H1 (cell line): ENCODE results near the gene MAP4K5. TPM values are rescaled to one million over a fixed set of nuclear protein-coding genes. Genes with fewer than 3 reads are reported as not detected.

Experiments
- CTCF ChIA-PET: fragments of 300-600 bp; sonication (Branson Sonifier 250); formaldehyde crosslinking; loops from one replicate; lab custom pipeline; 2021; ENCODE audit not compliant: partially characterized antibody; lab: Charles Lee
- POLR2A ChIA-PET: fragments of 300-600 bp; sonication (Branson Sonifier 250); formaldehyde crosslinking; loops from one replicate; lab custom pipeline; 2021; ENCODE audit warnings: inconsistent platforms; ENCODE audit not compliant: partially characterized antibody; lab: Charles Lee
- DNase-seq, 2 experiments: peaks; one replicate each; pipeline versions ENCODE4 v3.0.0 to v3.0.0-alpha.2; 2010 to 2022; ENCODE audit warnings: low spot score in 2 of 2, low read depth in 1 of 2, mixed read lengths in 1 of 2
- FAIRE-seq: peaks from 2 replicates; lab custom pipeline; 2011; peaks lifted over from hg19 to GRCh38; lab: Jason Lieb, UNC
- H2AFZ ChIP-seq: 2 replicates; pipeline ENCODE4 v1.8.1; 2012; ENCODE audit warnings: low read length, inconsistent platforms
- H2AK5ac ChIP-seq: 2 replicates; pipeline ENCODE4 v1.6.1; 2013; ENCODE audit warnings: low read depth, low read length
- H2BK120ac ChIP-seq: replicated peaks from 2 replicates; pipeline ENCODE3; 2013; ENCODE audit warnings: low read depth, low read length, inconsistent platforms
- H2BK12ac ChIP-seq: 2 replicates; pipeline ENCODE4 v1.6.1; 2013; ENCODE audit warnings: low read depth, low read length
- H2BK15ac ChIP-seq: 2 replicates; pipeline ENCODE4 v1.6.1; 2013; ENCODE audit warnings: low read length
- H2BK20ac ChIP-seq: 2 replicates; pipeline ENCODE4 v1.6.1; 2013; ENCODE audit warnings: low read length
- H2BK5ac ChIP-seq: 2 replicates; pipeline ENCODE4 v1.6.1; 2013; ENCODE audit warnings: low read depth, low read length
- H3K14ac ChIP-seq: 2 replicates; pipeline ENCODE4 v1.6.1; 2013; ENCODE audit warnings: inconsistent platforms; ENCODE audit not compliant: insufficient read length
- H3K18ac ChIP-seq: 2 replicates; pipeline ENCODE4 v1.6.1; 2013; ENCODE audit warnings: low read length; ENCODE audit errors: extremely low read depth
- H3K23ac ChIP-seq: 2 replicates; pipeline ENCODE4 v1.6.1; 2013; ENCODE audit warnings: inconsistent platforms; ENCODE audit not compliant: insufficient read length
- H3K23me2 ChIP-seq: 2 replicates; pipeline ENCODE4 v1.6.1; 2013; ENCODE audit warnings: low read depth, low read length
- H3K27ac ChIP-seq: 2 replicates; pipeline ENCODE4 v1.6.1; 2011; ENCODE audit warnings: low read depth, low read length, inconsistent platforms
- H3K27me3 ChIP-seq, 4 experiments: replicated peaks in 1 of 4; 1 replicate in 1 of 4; 2 replicates in 3 of 4; pipeline versions ENCODE4 v1.6.1 to v1.8.1; 2011 to 2013; ENCODE audit warnings: low read length in 3 of 4, mild to moderate bottlenecking in 3 of 4, inconsistent platforms in 2 of 4, mixed read lengths in 2 of 4, moderate library complexity in 1 of 4; ENCODE audit not compliant: control insufficient read depth in 3 of 4, insufficient read depth in 3 of 4; ENCODE audit errors: extremely low read depth in 1 of 4
- H3K36me3 ChIP-seq, 4 experiments: 2 replicates each; pipeline versions ENCODE4 v1.6.1 to v1.8.1; 2011 to 2013; ENCODE audit warnings: mild to moderate bottlenecking in 4 of 4, low read length in 3 of 4, moderate library complexity in 2 of 4, control low read depth in 1 of 4, inconsistent platforms in 1 of 4; ENCODE audit not compliant: insufficient read depth in 4 of 4, control insufficient read depth in 2 of 4
- H3K4ac ChIP-seq: replicated peaks from 2 replicates; pipeline ENCODE3; 2013; ENCODE audit warnings: low read length, low read depth, mixed read lengths, inconsistent platforms; ENCODE audit not compliant: insufficient read length
- H3K4me1 ChIP-seq, 4 experiments: replicated peaks in 1 of 4; 1 replicate in 1 of 4; 2 replicates in 3 of 4; pipeline versions ENCODE4 v1.6.1 to v1.8.1; 2011 to 2013; ENCODE audit warnings: low read length in 3 of 4, inconsistent platforms in 2 of 4, mixed read lengths in 1 of 4; ENCODE audit not compliant: insufficient read depth in 4 of 4, control insufficient read depth in 3 of 4
- H3K4me2 ChIP-seq, 2 experiments: 2 replicates each; pipeline versions ENCODE4 v1.6.1 to v1.8.1; 2011 to 2013; ENCODE audit warnings: low read depth in 2 of 2, low read length in 2 of 2, control low read depth in 1 of 2, inconsistent platforms in 1 of 2, mild to moderate bottlenecking in 1 of 2; ENCODE audit not compliant: insufficient read depth in 1 of 2
- H3K4me3 ChIP-seq, 4 experiments: fragments of 200-600, 300-600 bp in 1 of 4; sonication (generic), shearing (Covaris generic), sonication (Bioruptor Twin) in 1 of 4; 2 replicates each; pipeline versions ENCODE4 v1.5.1 to v1.8.1; 2011 to 2016; ENCODE audit warnings: low read length in 4 of 4, low read depth in 3 of 4, control low read depth in 2 of 4, inconsistent platforms in 2 of 4, mild to moderate bottlenecking in 2 of 4, mixed read lengths in 1 of 4, moderate library complexity in 1 of 4; ENCODE audit not compliant: insufficient read depth in 2 of 4; ENCODE audit errors: extremely low read depth in 1 of 4
- H3K56ac ChIP-seq: replicated peaks from 2 replicates; pipeline ENCODE3; 2013; ENCODE audit warnings: low read depth, mild to moderate bottlenecking, mixed read lengths, low read length, inconsistent platforms; ENCODE audit not compliant: insufficient read length
- H3K79me1 ChIP-seq: 2 replicates; pipeline ENCODE4 v1.6.1; 2013; ENCODE audit warnings: low read depth, low read length, control low read depth
- H3K79me2 ChIP-seq, 2 experiments: 2 replicates each; pipeline versions ENCODE4 v1.6.1 to v1.8.1; 2012 to 2013; ENCODE audit warnings: low read length in 2 of 2, mild to moderate bottlenecking in 2 of 2, inconsistent platforms in 1 of 2; ENCODE audit not compliant: insufficient read depth in 2 of 2, control insufficient read depth in 1 of 2
- H3K9ac ChIP-seq, 4 experiments: replicated peaks in 1 of 4; 1 replicate in 1 of 4; 2 replicates in 3 of 4; pipeline versions ENCODE4 v1.6.1 to v1.8.1; 2011 to 2013; ENCODE audit warnings: low read depth in 3 of 4, low read length in 3 of 4, control low read depth in 2 of 4, mild to moderate bottlenecking in 2 of 4, moderate library complexity in 2 of 4, inconsistent platforms in 1 of 4; ENCODE audit errors: extremely low read depth in 1 of 4
- H3K9me3 ChIP-seq, 2 experiments: 2 replicates each; pipeline versions ENCODE4 v1.6.1 to v1.8.1; 2012 to 2013; ENCODE audit warnings: mild to moderate bottlenecking in 2 of 2, moderate library complexity in 2 of 2, control low read depth in 1 of 2, inconsistent platforms in 1 of 2, low read depth in 1 of 2, low read length in 1 of 2, mixed read lengths in 1 of 2; ENCODE audit not compliant: insufficient read depth in 2 of 2
- H4K20me1 ChIP-seq, 2 experiments: replicated peaks in 1 of 2; 2 replicates each; pipeline versions ENCODE3 to v1.8.1; 2011 to 2013; ENCODE audit warnings: inconsistent platforms in 2 of 2, low read length in 2 of 2, mild to moderate bottlenecking in 1 of 2; ENCODE audit not compliant: insufficient read depth in 2 of 2, control insufficient read depth in 1 of 2
- H4K5ac ChIP-seq: 2 replicates; pipeline ENCODE4 v1.6.1; 2013; ENCODE audit warnings: low read length, low read depth, mixed read lengths, inconsistent platforms; ENCODE audit not compliant: insufficient read length
- H4K8ac ChIP-seq: 2 replicates; pipeline ENCODE4 v1.8.0; 2013; ENCODE audit warnings: mild to moderate bottlenecking, moderate library complexity, low read length, inconsistent platforms; ENCODE audit not compliant: insufficient read depth; ENCODE audit errors: extremely low read depth
- H4K91ac ChIP-seq: replicated peaks from 2 replicates; pipeline ENCODE3; 2013; ENCODE audit warnings: low read length, mixed read lengths, inconsistent platforms; ENCODE audit not compliant: insufficient read length
- CTBP2 ChIP-seq: IDR thresholded peaks from 2 replicates; pipeline ENCODE4 v1.7.0; 2011; ENCODE audit warnings: borderline replicate concordance, mild to moderate bottlenecking, moderate library complexity, mixed read lengths, low read length; ENCODE audit not compliant: insufficient read depth, insufficient read length
- GABPA ChIP-seq: IDR thresholded peaks from 2 replicates; pipeline ENCODE4 v1.6.1; 2011; ENCODE audit warnings: mild to moderate bottlenecking, low read length, moderate library complexity, borderline replicate concordance; ENCODE audit not compliant: insufficient read depth
- MAFK ChIP-seq: IDR thresholded peaks from 2 replicates; pipeline ENCODE4 v1.6.1; 2012; ENCODE audit warnings: low read depth, mild to moderate bottlenecking, improper control_type of control experiment, low read length
- WGBS, 2 experiments: shearing (Covaris generic) in 1 of 2; methylation state at CpG; one replicate each; pipeline versions ENCODE4 v1.1.6 to v1.1.7; 2013 to 2015; ENCODE audit warnings: low lambda C conversion rate in 2 of 2, mixed read lengths in 2 of 2, inconsistent platforms in 1 of 2, low coverage in 1 of 2, missing lambda C conversion rate in 1 of 2; ENCODE audit not compliant: insufficient replicate concordance in 2 of 2, insufficient coverage in 1 of 2, insufficient read length in 1 of 2; ENCODE audit errors: extremely low coverage in 1 of 2, missing lambda C conversion rate in 1 of 2; 5-methylcytosine and 5-hydroxymethylcytosine counted together
- polyA plus RNA-seq, 7 experiments: library from polyadenylated mRNA; depleted of rRNA in 3 of 7; stranded (reverse) in 5 of 7; unstranded in 2 of 7; fragments of >200 nt in 5 of 7; fragments of 200-250 nt in 2 of 7; gene quantifications; 1 replicate in 5 of 7; 2 replicates in 1 of 7; 4 replicates in 1 of 7; pipeline versions ENCODE4 v1.2.1 to v1.2.3, GENCODE V29; 2011 to 2013; ENCODE audit warnings: missing spikeins in 2 of 7, mixed read lengths in 2 of 7
- total RNA-seq: library from RNA; stranded (reverse); fragmentation: NEBNext Ultra II Directional; extraction: Animal tissue kit (Norgen Biotek cat#: 25700); gene quantifications from 2 replicates; pipeline ENCODE4 v1.2.1, GENCODE V29; 2021

Gene MAP4K5
- total and polyA plus RNA-seq, 2 of the 8 experiments (the other 6 are each of a cell fraction or from before 2014, with no cell fraction given) = 7.6 to 34.5 TPM

DNA sequence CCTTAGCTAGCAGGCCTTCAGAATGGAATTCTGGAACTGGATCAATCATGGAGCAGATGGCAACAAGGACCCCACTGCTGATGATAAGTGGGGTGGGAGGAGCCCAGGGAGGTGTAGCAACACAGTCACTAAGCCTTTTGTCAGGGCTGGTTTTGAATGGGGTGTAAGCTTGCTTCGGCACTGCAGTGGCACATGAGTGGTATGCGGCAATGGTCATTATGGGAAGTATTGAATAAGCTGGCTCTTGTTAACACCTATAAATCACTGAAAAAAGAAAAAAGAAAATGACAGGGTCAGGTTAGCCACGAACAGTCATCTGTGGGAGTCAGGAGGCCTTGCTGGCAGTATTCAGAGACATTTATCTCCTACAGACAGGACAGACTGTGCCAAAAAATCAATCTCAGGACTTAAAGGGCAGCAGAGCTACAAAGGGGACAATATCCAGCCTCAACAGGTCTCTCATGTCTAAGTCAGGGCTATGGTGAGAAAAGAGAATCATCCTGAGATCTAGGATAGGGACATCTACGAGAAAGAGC is 154.8 kb downstream of the MAP4K5 start:
- H3K23ac ChIP-seq = no peak overlapping the region
- no peak overlapping the region for H2BK5ac ChIP-seq
- no peak overlapping the region for H3K18ac ChIP-seq
- DNase-seq = peak in 1 of 2 experiments; percentile 38
- no peaks in the 10 kb centered on the region for H3K79me1 ChIP-seq
- H3K9ac ChIP-seq = no peak overlapping the region
- no peaks in the 10 kb centered on the region for H3K79me2 ChIP-seq
- H2AFZ ChIP-seq = no peak overlapping the region
- no peak overlapping the region for H2BK120ac ChIP-seq
- no peak overlapping the region for H4K91ac ChIP-seq
- H2BK15ac ChIP-seq = no peak overlapping the region
- no peaks in the 10 kb centered on the region for H3K9me3 ChIP-seq
- H3K56ac ChIP-seq = no peak overlapping the region
- H3K4me1 ChIP-seq = no peaks in the 10 kb centered on the region
- no peak overlapping the region for H4K8ac ChIP-seq
- no peaks in the 10 kb centered on the region for H3K36me3 ChIP-seq
- FAIRE-seq = no peak
- ChIA-PET CTCF (interaction anchor here (0.6 to 1.1 kb wide), 3 partner anchors 27 to 223 kb away, joined by 3 to 4 read pairs (median 4); no protein-coding TSS in a partner anchor), POLR2A (no interaction called here)
- no peak overlapping the region for H3K14ac ChIP-seq
- H2AK5ac ChIP-seq = no peak overlapping the region
- no peaks in the 10 kb centered on the region for H3K23me2 ChIP-seq
- H3K4me2 ChIP-seq = no peak overlapping the region
- no peak overlapping the region for H3K27ac ChIP-seq
- H3K4ac ChIP-seq = no peak overlapping the region
- no peak overlapping the region for H2BK20ac ChIP-seq
- H3K27me3 ChIP-seq = no peaks in the 10 kb centered on the region
- WGBS, 2 experiments = 86% methylated on average over 4 of the region's 4 CpGs; no CpG with 5 or more reads in 1 of the 2 experiments
- no peak overlapping the region for H2BK12ac ChIP-seq
- H4K20me1 ChIP-seq = no peaks in the 10 kb centered on the region
- no peak overlapping the region for H4K5ac ChIP-seq
- no peak overlapping the region for H3K4me3 ChIP-seq
- TF ChIP-seq CTBP2 (no peak), GABPA (no peak), MAFK (no peak)
